Measurements from ENCODE around the gene KIFBP. TPM values are rescaled to one million over a fixed set of nuclear protein-coding genes. Genes with fewer than 3 reads are reported as not detected.
"Not testable (repeated sequence)": the region's sequence is repeated elsewhere in the genome, so short reads cannot be mapped to it uniquely, and the experiment has no call there.

Gene KIFBP
- total RNA-seq, 1 donor = 74.7 TPM

- DNase-seq (ENCODE audit: low read depth) = no peak
- TF ChIP-seq, protein P1, sequence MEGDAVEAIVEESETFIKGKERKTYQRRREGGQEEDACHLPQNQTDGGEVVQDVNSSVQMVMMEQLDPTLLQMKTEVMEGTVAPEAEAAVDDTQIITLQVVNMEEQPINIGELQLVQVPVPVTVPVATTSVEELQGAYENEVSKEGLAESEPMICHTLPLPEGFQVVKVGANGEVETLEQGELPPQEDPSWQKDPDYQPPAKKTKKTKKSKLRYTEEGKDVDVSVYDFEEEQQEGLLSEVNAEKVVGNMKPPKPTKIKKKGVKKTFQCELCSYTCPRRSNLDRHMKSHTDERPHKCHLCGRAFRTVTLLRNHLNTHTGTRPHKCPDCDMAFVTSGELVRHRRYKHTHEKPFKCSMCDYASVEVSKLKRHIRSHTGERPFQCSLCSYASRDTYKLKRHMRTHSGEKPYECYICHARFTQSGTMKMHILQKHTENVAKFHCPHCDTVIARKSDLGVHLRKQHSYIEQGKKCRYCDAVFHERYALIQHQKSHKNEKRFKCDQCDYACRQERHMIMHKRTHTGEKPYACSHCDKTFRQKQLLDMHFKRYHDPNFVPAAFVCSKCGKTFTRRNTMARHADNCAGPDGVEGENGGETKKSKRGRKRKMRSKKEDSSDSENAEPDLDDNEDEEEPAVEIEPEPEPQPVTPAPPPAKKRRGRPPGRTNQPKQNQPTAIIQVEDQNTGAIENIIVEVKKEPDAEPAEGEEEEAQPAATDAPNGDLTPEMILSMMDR (IDR thresholded peaks at IDR 0.05; ENCODE audit: insufficient read depth, low read depth, low read length) = no peak
- H3K4me3 ChIP-seq (ENCODE audit: low read depth, low read length) = no peak overlapping the region
Observed at GRCh38 chr10:69022611-69023010, 34.0 kb downstream of the KIFBP start.

GRCh38 chr10:69025370-69025896, 36.8 kb downstream of the KIFBP start:
- no peak overlapping the region for H3K4me3 ChIP-seq (ENCODE audit: low read depth, low read length)
- no peak for DNase-seq (ENCODE audit: low read depth)
- TF ChIP-seq, protein P1 (IDR thresholded peaks at IDR 0.05; ENCODE audit: insufficient read depth, low read depth, low read length) = no peak

DNA sequence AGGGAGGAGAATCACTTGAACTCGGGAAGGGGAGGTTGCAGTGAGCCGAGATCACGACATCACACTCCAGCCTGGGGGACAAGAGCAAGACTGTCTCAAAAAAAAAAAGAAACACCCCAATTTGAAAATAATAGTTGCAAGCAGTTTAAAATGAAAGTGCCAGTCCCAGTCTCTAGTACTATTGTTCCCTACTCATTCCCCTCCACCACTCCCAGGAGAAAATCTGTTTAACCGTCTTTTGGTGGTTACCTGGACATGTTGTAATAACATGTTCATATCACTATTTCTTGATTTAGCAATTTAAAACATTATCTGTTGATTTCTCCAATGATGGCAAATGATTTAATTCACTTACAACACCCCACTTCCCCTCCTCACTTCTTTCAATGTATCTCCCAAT, 44.7 kb downstream of the KIFBP start:
- H3K4me3 ChIP-seq (ENCODE audit: low read depth, low read length) = no peak overlapping the region
- TF ChIP-seq, protein P1 (IDR thresholded peaks at IDR 0.05; ENCODE audit: insufficient read depth, low read depth, low read length) = no peak
- DNase-seq (ENCODE audit: low read depth) = no peak

DNA sequence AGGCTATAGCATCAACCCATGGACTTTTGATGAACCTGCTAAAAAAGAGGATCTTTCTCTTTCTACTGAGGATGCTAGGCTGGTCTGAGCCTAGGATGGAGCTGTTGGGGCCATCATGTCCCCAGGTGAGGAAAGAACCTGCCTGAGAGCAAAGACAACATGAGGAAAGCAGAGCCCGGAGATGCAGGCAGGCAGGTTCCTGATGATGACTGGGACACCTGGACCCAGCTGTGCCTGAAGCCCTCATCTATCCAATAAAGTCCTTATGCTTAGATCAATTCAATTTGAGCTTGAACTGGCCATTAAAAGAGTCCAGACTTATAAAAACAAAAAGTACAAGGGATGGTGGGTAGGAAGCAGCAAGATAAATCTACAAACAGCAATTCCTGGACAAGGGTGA, 48.9 kb downstream of the KIFBP start:
- H3K4me3 ChIP-seq (ENCODE audit: low read depth, low read length) = no peak overlapping the region
- TF ChIP-seq, protein P1 (IDR thresholded peaks at IDR 0.05; ENCODE audit: insufficient read depth, low read depth, low read length) = no peak
- no peak for DNase-seq (ENCODE audit: low read depth)

DNA sequence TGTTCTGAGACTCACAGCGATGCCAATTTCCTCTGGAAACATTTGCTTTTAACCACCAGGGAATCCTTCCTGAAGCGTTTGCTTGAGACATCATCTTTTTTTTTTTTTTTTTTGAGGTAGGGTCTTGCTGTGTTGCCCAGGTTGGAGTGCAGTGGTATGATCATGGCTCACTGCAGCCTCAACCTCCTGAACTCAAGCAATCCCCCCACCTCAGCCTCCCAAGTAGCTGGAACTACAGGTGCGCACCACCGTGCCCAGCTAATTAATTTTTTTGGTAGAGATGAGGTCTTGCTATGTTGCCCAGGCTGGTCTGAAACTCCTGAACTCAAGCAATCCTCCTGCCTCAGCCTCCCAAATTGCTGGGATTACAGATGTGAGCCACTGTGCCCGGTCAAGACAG, 52.3 kb downstream of the KIFBP start:
- not testable (repeated sequence) for DNase-seq (ENCODE audit: low read depth); H3K4me3 ChIP-seq (ENCODE audit: low read depth, low read length)

DNA sequence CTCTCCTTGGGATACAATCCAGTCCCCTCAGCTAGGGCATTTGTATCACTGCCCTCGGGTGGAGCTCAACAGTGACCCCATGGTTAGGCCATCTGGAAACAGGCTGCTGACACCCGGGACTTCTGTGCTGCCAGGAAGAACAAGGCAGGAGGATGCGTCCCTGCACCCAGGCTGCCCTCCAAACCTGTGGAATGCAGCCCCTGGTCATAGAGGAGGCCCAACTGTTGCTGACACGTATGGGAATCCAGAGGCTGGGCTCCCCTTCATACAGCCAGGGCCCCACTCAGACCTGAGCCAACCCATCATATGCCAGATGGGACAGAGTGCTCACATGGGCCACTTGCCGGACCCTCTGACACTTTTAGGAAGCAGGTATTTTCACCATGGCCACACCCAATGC, 53.8 kb downstream of the KIFBP start:
- DNase-seq (ENCODE audit: low read depth) = no peak
- no peak overlapping the region for H3K4me3 ChIP-seq (ENCODE audit: low read depth, low read length)
- TF ChIP-seq, protein P1 (IDR thresholded peaks at IDR 0.05; ENCODE audit: insufficient read depth, low read depth, low read length) = no peak

GRCh38 chr10:69042838-69043237, 54.2 kb downstream of the KIFBP start:
- TF ChIP-seq, protein P1 (IDR thresholded peaks at IDR 0.05; ENCODE audit: insufficient read depth, low read depth, low read length) = no peak
- no peak for DNase-seq (ENCODE audit: low read depth)
- H3K4me3 ChIP-seq (ENCODE audit: low read depth, low read length) = no peak overlapping the region

All from fibroblast of villous mesenchyme (primary cell).